K562 treated with DMSO at 1 percent for 24 hours (cell line): Measurements from ENCODE around the gene CHRM3. TPM values are rescaled to one million over a fixed set of nuclear protein-coding genes. Genes with fewer than 3 reads are reported as not detected.

Experiments used
- total RNA-seq: library from RNA; unstranded; fragments of 300-600 nt; gene quantifications from 2 replicates; pipeline ENCODE4 v1.2.3, GENCODE V29; 2022; ENCODE audit warnings: low read depth; ENCODE audit not compliant: insufficient read depth

Gene CHRM3
- total RNA-seq = 0.25 TPM in 1 of 2 replicates, not detected in the other

DNA sequence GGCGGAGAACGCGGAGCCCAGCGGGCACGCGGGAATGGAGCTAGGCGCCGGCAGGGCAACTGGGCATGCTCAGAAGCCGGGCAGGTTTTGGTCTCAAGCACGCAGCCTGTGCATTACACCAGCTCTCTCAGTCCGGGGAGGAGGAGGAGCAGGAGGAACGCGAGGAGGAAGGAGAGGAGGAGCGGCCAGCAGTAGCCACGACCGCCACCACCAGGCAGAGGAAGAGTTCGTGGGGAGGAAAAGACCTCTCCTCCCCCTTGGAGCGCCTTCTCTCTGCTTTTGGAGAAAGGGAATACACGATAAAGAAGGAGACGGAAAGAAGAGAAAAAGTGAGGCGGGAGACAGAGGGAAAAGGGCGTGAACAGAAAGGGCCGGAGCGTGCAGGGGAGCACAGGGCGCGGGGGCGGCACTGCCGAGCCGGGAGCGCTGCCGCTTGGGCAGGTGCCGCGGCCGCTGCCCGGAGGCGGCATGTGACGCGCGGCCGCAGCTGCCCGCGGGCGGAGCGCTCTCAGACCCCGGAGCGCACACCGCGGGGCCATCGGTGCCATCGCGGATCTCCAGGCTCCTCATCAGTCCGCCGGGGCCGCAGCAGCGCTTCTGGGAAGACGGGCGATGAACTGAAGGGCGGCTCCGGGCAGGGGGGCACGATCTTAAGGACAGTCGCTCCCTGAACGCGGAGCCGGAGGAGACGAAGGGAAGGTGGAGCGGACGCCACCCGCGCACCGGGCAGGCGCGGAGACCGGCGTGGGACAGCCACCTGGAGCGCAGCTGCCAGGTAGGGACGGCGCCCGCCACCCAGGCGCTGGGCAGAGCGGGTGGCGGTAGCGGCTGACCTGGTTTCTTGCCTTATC is at the start of gene CHRM3:
Gene CHRM3 (plus strand): TSS at position 116 of the 851 bp plus-strand sequence. CDS start 520,884 bp downstream, outside the sequence.

